HepG2 (cell line): Measurements from ENCODE around the gene TDP2. TPM values are rescaled to one million over a fixed set of nuclear protein-coding genes. Genes with fewer than 3 reads are reported as not detected.

Source experiments
- ATAC-seq: fragments of 200-7000 bp; cut with Tn5 transposase; 3 replicates; pipeline ENCODE4 v1.9.1; 2020; ENCODE audit warnings: mild to moderate bottlenecking, moderate library complexity
- BruUV-seq: library from RNA; stranded (reverse); fragments of 400-500 nt; replicated peaks from 2 replicates; lab custom pipeline; 2021; lab: Mats Ljungman, UMichigan
- CTCF ChIA-PET: fragments of 300-600 bp; formaldehyde crosslinking; extraction: SDS; loops from one replicate; lab custom pipeline; 2021; ENCODE audit warnings: low total read pairs, inconsistent platforms, low intra/inter-chr PET ratio; lab: Yijun Ruan, JAX
- POLR2A ChIA-PET: fragments of 350-600 bp; sonication (Branson Sonifier 250); formaldehyde crosslinking; loops from one replicate; lab custom pipeline; 2020; ENCODE audit warnings: antibody characterized with exemption, inconsistent platforms; lab: Yijun Ruan, JAX
- DNase-seq: peaks from one replicate; pipeline ENCODE4 v3.0.0-alpha.2; 2015; ENCODE audit warnings: low spot score
- FAIRE-seq: peaks from 3 replicates; lab custom pipeline; 2011; peaks lifted over from hg19 to GRCh38; lab: Jason Lieb, UNC
- H2AFZ ChIP-seq: one replicate; pipeline ENCODE4 v1.6.1; 2011; ENCODE audit warnings: low read length, inconsistent platforms
- H3K27ac ChIP-seq: fragments of 300-600 bp; 3 replicates; pipeline ENCODE4 v1.8.0; 2011; ENCODE audit warnings: mixed run types, mild to moderate bottlenecking, mixed read lengths, low read length, inconsistent platforms; ENCODE audit not compliant: insufficient read depth; ENCODE audit errors: extremely low read length
- H3K27me3 ChIP-seq, 2 experiments: fragments of 200-600 bp in 1 of 2; 2 replicates in 1 of 2; 3 replicates in 1 of 2; pipeline versions ENCODE4 v1.6.0 to v1.8.0; 2011; ENCODE audit warnings: low read length in 2 of 2, mild to moderate bottlenecking in 2 of 2, moderate library complexity in 2 of 2, inconsistent platforms in 1 of 2; ENCODE audit not compliant: insufficient read depth in 2 of 2, control insufficient read depth in 1 of 2
- H3K36me3 ChIP-seq, 2 experiments: fragments of 200-600 bp in 1 of 2; replicated peaks in 1 of 2; 2 replicates in 1 of 2; 3 replicates in 1 of 2; pipeline versions ENCODE4 v1.5.1 to v1.8.0; 2011; ENCODE audit warnings: low read length in 2 of 2, inconsistent platforms in 1 of 2; ENCODE audit not compliant: insufficient read depth in 2 of 2, control insufficient read depth in 1 of 2
- H3K4me1 ChIP-seq: 2 replicates; pipeline ENCODE4 v1.5.1; 2012; ENCODE audit warnings: low read length, inconsistent platforms; ENCODE audit not compliant: insufficient read depth
- H3K4me2 ChIP-seq: 2 replicates; pipeline ENCODE4 v1.6.0; 2011; ENCODE audit warnings: low read depth, low read length, inconsistent platforms
- H3K4me3 ChIP-seq, 3 experiments: fragments of 200-600 bp in 1 of 3; sonication (generic), shearing (Covaris generic) in 1 of 3; replicated peaks in 1 of 3; 2 replicates each; pipeline ENCODE4 v1.5.1; 2011 to 2016; ENCODE audit warnings: low read length in 3 of 3, inconsistent platforms in 2 of 3, low read depth in 2 of 3, mild to moderate bottlenecking in 2 of 3, control low read depth in 1 of 3, mixed read lengths in 1 of 3; ENCODE audit not compliant: insufficient read depth in 1 of 3
- H3K79me2 ChIP-seq: one replicate; pipeline ENCODE4 v1.6.1; 2011; ENCODE audit warnings: low read length, inconsistent platforms; ENCODE audit not compliant: insufficient read depth
- H3K9ac ChIP-seq: 2 replicates; pipeline ENCODE4 v1.6.0; 2011; ENCODE audit warnings: mild to moderate bottlenecking, low read depth, low read length, inconsistent platforms; ENCODE audit not compliant: insufficient read depth
- H3K9me3 ChIP-seq: 2 replicates; pipeline ENCODE4 v1.5.1; 2012; ENCODE audit warnings: mild to moderate bottlenecking, low read length
- H4K20me1 ChIP-seq: 2 replicates; pipeline ENCODE4 v1.6.0; 2011; ENCODE audit warnings: inconsistent platforms, mild to moderate bottlenecking, low read length, moderate library complexity; ENCODE audit not compliant: insufficient read depth
- ASH2L ChIP-seq: fragments of 300-600, 200-600 bp; sonication (generic); IDR thresholded peaks from 2 replicates; pipeline ENCODE4 v1.7.0; 2017; ENCODE audit warnings: low read depth, mild to moderate bottlenecking, moderate library complexity, mixed read lengths, low read length; ENCODE audit not compliant: insufficient read length
- ATRX ChIP-seq: sonication (generic); formaldehyde crosslinking; IDR thresholded peaks from 2 replicates; pipeline ENCODE4 v1.4.0; 2020; ENCODE audit warnings: missing genetic modification reagents, borderline replicate concordance
- EED ChIP-seq: sonication (generic); formaldehyde crosslinking; IDR thresholded peaks from 2 replicates; pipeline ENCODE4 v1.5.0; 2020; ENCODE audit warnings: mild to moderate bottlenecking, missing genetic modification reagents
- NCOA5 ChIP-seq: sonication (generic); formaldehyde crosslinking; IDR thresholded peaks from 2 replicates; pipeline ENCODE4 v1.4.0; 2020; ENCODE audit warnings: missing genetic modification reagents
- PHF5A ChIP-seq: IDR thresholded peaks from one replicate; pipeline ENCODE4 v1.6.1; 2018; ENCODE audit warnings: low read depth, missing genetic modification reagents; ENCODE audit not compliant: unreplicated experiment
- SATB2 ChIP-seq: sonication (generic); formaldehyde crosslinking; IDR thresholded peaks from 2 replicates; pipeline ENCODE4 v1.5.0; 2020; ENCODE audit warnings: missing genetic modification reagents
- TCF7L2 ChIP-seq: IDR thresholded peaks from 2 replicates; pipeline ENCODE4 v1.6.1; 2011; ENCODE audit warnings: mild to moderate bottlenecking, low read depth, low read length, moderate library complexity
- WIZ ChIP-seq: sonication (generic); formaldehyde crosslinking; IDR thresholded peaks from 2 replicates; pipeline ENCODE4 v1.5.1; 2020; ENCODE audit warnings: mild to moderate bottlenecking, missing genetic modification reagents
- ZBTB1 ChIP-seq: sonication (generic); formaldehyde crosslinking; IDR thresholded peaks from 2 replicates; pipeline ENCODE4 v1.4.0; 2020; ENCODE audit warnings: missing genetic modification reagents, borderline replicate concordance
- ZFX ChIP-seq: sonication (generic); formaldehyde crosslinking; IDR thresholded peaks from 2 replicates; pipeline ENCODE4 v1.4.0; 2020; ENCODE audit warnings: mild to moderate bottlenecking, low read depth, missing genetic modification reagents, moderate library complexity
- ZNF138 ChIP-seq: sonication (generic); formaldehyde crosslinking; IDR thresholded peaks from 2 replicates; pipeline ENCODE4 v1.5.0; 2020; ENCODE audit warnings: mild to moderate bottlenecking, low read depth, missing genetic modification reagents
- ZNF577 ChIP-seq: sonication (generic); formaldehyde crosslinking; IDR thresholded peaks from 2 replicates; pipeline ENCODE4 v1.4.0; 2020; ENCODE audit warnings: mild to moderate bottlenecking, low read depth, missing genetic modification reagents, borderline replicate concordance
- ZNF639 ChIP-seq: conservative IDR thresholded peaks from 2 replicates; pipeline ENCODE4 v1.6.1; 2018; ENCODE audit warnings: missing genetic modification reagents
- ZNF788 ChIP-seq: sonication (generic); formaldehyde crosslinking; IDR thresholded peaks from 2 replicates; pipeline ENCODE4 v1.5.0; 2020; ENCODE audit warnings: mild to moderate bottlenecking, missing genetic modification reagents, borderline replicate concordance
- WGBS: methylation state at CpG from one replicate; pipeline ENCODE4 v1.1.6; 2017; ENCODE audit warnings: low lambda C conversion rate; 5-methylcytosine and 5-hydroxymethylcytosine counted together
- in situ Hi-C: cut with HindIII; loops from 2 replicates; pipeline ENCODE4 v1.10.0; 2017; ENCODE audit warnings: low pct_unique_long_range_greater_than_20kb; ENCODE audit not compliant: extremely low pct_ligation_motif_present
- intact Hi-C: fragments of 100-400 bp; cut with micrococcal nuclease; formaldehyde crosslinking; loops from one replicate; pipeline ENCODE4 v1.10.0; 2022; ENCODE audit not compliant: unreplicated experiment
- polyA plus RNA-seq, 8 experiments: library from polyadenylated mRNA; depleted of rRNA in 3 of 8; stranded (reverse) in 7 of 8; unstranded in 1 of 8; fragments of >200 nt; fragmentation: Illumina TruSeq in 4 of 8; extraction: Trizol in 4 of 8; gene quantifications; 2 replicates each; pipeline versions ENCODE4 v1.2.1 to v1.2.3, GENCODE V29; 2011 to 2016; ENCODE audit warnings: low read depth in 4 of 8, missing spikeins in 1 of 8, mixed read lengths in 1 of 8; ENCODE audit not compliant: insufficient read depth in 1 of 8
- total RNA-seq, 5 experiments: library from RNA; depleted of rRNA; stranded (reverse); fragments of >200 nt; fragmentation: Illumina TruSeq; extraction: Trizol; gene quantifications; 2 replicates each; pipeline ENCODE4 v1.2.3, GENCODE V29; 2016; ENCODE audit warnings: low read depth in 1 of 5

Gene TDP2
- total and polyA plus RNA-seq, 2 of the 13 experiments (the other 11 are each of a cell fraction or from before 2014, with no cell fraction given): 30.5 to 42.6 TPM

- no peak for FAIRE-seq
- H3K4me2 ChIP-seq: no peak overlapping the region
Observed at GRCh38 chr6:24660105-24660504, 6.6 kb downstream of the TDP2 start.

GRCh38 chr6:24659561-24659960 lies 7.1 kb downstream of the TDP2 start:
- H3K9ac ChIP-seq: no peak overlapping the region
- no peak for DNase-seq
- ChIA-PET POLR2A (no interaction called here), CTCF (no interaction called here)
- intact Hi-C loops (no loop called here), in situ Hi-C loops (no loop called here)
- peaks cover 16% of the 10 kb centered on the region for H3K79me2 ChIP-seq
- no TSS peak for BruUV-seq
- H3K4me1 ChIP-seq: peaks cover 56% of the 10 kb centered on the region
- WGBS: 91% methylated on average over 1 of the region's 1 CpG
- 0 out of 2 replicates have a peak, but pooled peaks cover 4% of the 10 kb centered on the region for H4K20me1 ChIP-seq
- no peak overlapping the region for H3K4me2 ChIP-seq
- no peaks in the 10 kb centered on the region for H3K9me3 ChIP-seq
- FAIRE-seq: no peak
- no peak overlapping the region for H3K4me3 ChIP-seq
- no peak overlapping the region for H2AFZ ChIP-seq
- H3K27ac ChIP-seq: no peak overlapping the region
- peaks cover 2 to 18% of the 10 kb centered on the region in 2 experiments; a peak in 4 of 5 replicates for H3K36me3 ChIP-seq
- no peak for ATAC-seq
- no peak for TF ChIP-seq ASH2L
- TF ChIP-seq TCF7L2: no peak
- TF ChIP-seq ZNF788 (CRISPR knock-in tag): no peak
- H3K27me3 ChIP-seq: no peaks in the 10 kb centered on the region

More at GRCh38 chr6:24660105-24660504, 6.6 kb downstream of the TDP2 start:
- ATAC-seq (no peak), DNase-seq (no peak)
- Histone ChIP-seq H3K9ac (no peak overlapping the region), H3K4me1 (peaks cover 62% of the 10 kb centered on the region), H2AFZ (no peak overlapping the region), H3K27me3 (no peaks in the 10 kb centered on the region), H3K27ac (no peak overlapping the region), H3K4me3 (no peak overlapping the region), H3K79me2 (peaks cover 21% of the 10 kb centered on the region), H3K36me3 (peaks cover 2 to 18% of the 10 kb centered on the region in 2 experiments; a peak in 4 of 5 replicates), H4K20me1 (0 out of 2 replicates have a peak, but pooled peaks cover 4% of the 10 kb centered on the region), H3K9me3 (no peaks in the 10 kb centered on the region)
- POLR2A ChIA-PET: no interaction called here
- BruUV-seq: no TSS peak
- in situ Hi-C loops (no loop called here), intact Hi-C loops (no loop called here)
- CTCF ChIA-PET: no interaction called here
- 96% methylated on average over 2 of the region's 2 CpGs for WGBS
- TF ChIP-seq ZNF577 (no peak), ATRX (CRISPR knock-in tag) (no peak), ZNF639 (CRISPR knock-in tag) (no peak), ZFX (CRISPR knock-in tag) (no peak), ZNF138 (no peak), WIZ (no peak), PHF5A (CRISPR knock-in tag) (no peak), EED (no peak), NCOA5 (CRISPR knock-in tag) (no peak), SATB2 (CRISPR knock-in tag) (no peak), ZBTB1 (no peak)
